ENCODE data around the gene ARID1B. TPM values are rescaled to one million over a fixed set of nuclear protein-coding genes. Genes with fewer than 3 reads are reported as not detected.

The ARID1B gene
- total and polyA plus RNA-seq, 9 donors, result 44.2 to 72.5 (median 63.5) TPM

- H3K4me3 ChIP-seq (ENCODE audit: low read length), result no peak overlapping the region
- H3K36me3 ChIP-seq (ENCODE audit: control insufficient read depth, insufficient read depth, low read length), result peaks cover 7% of the 10 kb centered on the region
- no peaks in the 10 kb centered on the region for H3K9me3 ChIP-seq (replicated peaks; ENCODE audit: control insufficient read depth, low read depth, low read length)
- no CpG with 5 or more reads among the region's 3 CpGs for WGBS (ENCODE audit: insufficient coverage)
- H3K27me3 ChIP-seq (ENCODE audit: control insufficient read depth, insufficient read depth, low read length), result no peaks in the 10 kb centered on the region
- H3K4me1 ChIP-seq (ENCODE audit: control insufficient read depth, insufficient read depth, low read length), result peaks cover 8% of the 10 kb centered on the region
- no peak overlapping the region for H3K27ac ChIP-seq (ENCODE audit: low read length)
- DNase-seq, result peak; percentile 28
These were observed 312.1 kb downstream of the ARID1B start for GRCh38 chr6:157089258-157089657.

GRCh38 chr6:157089851-157090250 lies 312.7 kb downstream of the ARID1B start:
- Histone ChIP-seq H3K36me3 (ENCODE audit: control insufficient read depth, insufficient read depth, low read length) (peaks cover 7% of the 10 kb centered on the region), H3K4me1 (ENCODE audit: control insufficient read depth, insufficient read depth, low read length) (peaks cover 8% of the 10 kb centered on the region), H3K27me3 (ENCODE audit: control insufficient read depth, insufficient read depth, low read length) (no peaks in the 10 kb centered on the region), H3K27ac (ENCODE audit: low read length) (no peak overlapping the region), H3K9me3 (replicated peaks; ENCODE audit: control insufficient read depth, low read depth, low read length) (no peaks in the 10 kb centered on the region), H3K4me3 (ENCODE audit: low read length) (no peak overlapping the region)
- DNase-seq, result no peak
- WGBS (ENCODE audit: insufficient coverage), result no CpG with 5 or more reads among the region's 9 CpGs

GRCh38 chr6:157090736-157091135 lies 313.6 kb downstream of the ARID1B start:
- peaks cover 8% of the 10 kb centered on the region for H3K4me1 ChIP-seq (ENCODE audit: control insufficient read depth, insufficient read depth, low read length)
- WGBS (ENCODE audit: insufficient coverage), result 92% methylated on average over 8 of the region's 9 CpGs
- H3K27me3 ChIP-seq (ENCODE audit: control insufficient read depth, insufficient read depth, low read length), result no peaks in the 10 kb centered on the region
- no peak for DNase-seq
- peaks cover 4% of the 10 kb centered on the region for H3K36me3 ChIP-seq (ENCODE audit: control insufficient read depth, insufficient read depth, low read length)
- H3K27ac ChIP-seq (ENCODE audit: low read length), result no peak overlapping the region
- no peak overlapping the region for H3K4me3 ChIP-seq (ENCODE audit: low read length)
- H3K9me3 ChIP-seq (replicated peaks; ENCODE audit: control insufficient read depth, low read depth, low read length), result no peaks in the 10 kb centered on the region

- no CpG with 5 or more reads among the region's 2 CpGs for WGBS (ENCODE audit: insufficient coverage)
- no peak overlapping the region for H3K27ac ChIP-seq (ENCODE audit: low read length)
- H3K4me1 ChIP-seq (ENCODE audit: control insufficient read depth, insufficient read depth, low read length), result peaks cover 8% of the 10 kb centered on the region
These were observed 314.1 kb downstream of the ARID1B start for GRCh38 chr6:157091243-157091642.

GRCh38 chr6:157091856-157092460 lies 314.8 kb downstream of the ARID1B start:
- Histone ChIP-seq H3K4me1 (ENCODE audit: control insufficient read depth, insufficient read depth, low read length) (peaks cover 8% of the 10 kb centered on the region), H3K9me3 (replicated peaks; ENCODE audit: control insufficient read depth, low read depth, low read length) (no peaks in the 10 kb centered on the region), H3K27ac (ENCODE audit: low read length) (no peak overlapping the region), H3K36me3 (ENCODE audit: control insufficient read depth, insufficient read depth, low read length) (peaks cover 4% of the 10 kb centered on the region), H3K4me3 (ENCODE audit: low read length) (no peak overlapping the region), H3K27me3 (ENCODE audit: control insufficient read depth, insufficient read depth, low read length) (no peaks in the 10 kb centered on the region)
- whole genome bisulfite sequencing (ENCODE audit: insufficient coverage), result no CpG with 5 or more reads among the region's 6 CpGs
- DNase-seq, result peak; percentile 77

More at GRCh38 chr6:157091243-157091642, 314.1 kb downstream of the ARID1B start:
- no peak for DNase-seq
- peaks cover 4% of the 10 kb centered on the region for H3K36me3 ChIP-seq (ENCODE audit: control insufficient read depth, insufficient read depth, low read length)
- H3K27me3 ChIP-seq (ENCODE audit: control insufficient read depth, insufficient read depth, low read length), result no peaks in the 10 kb centered on the region
- no peak overlapping the region for H3K4me3 ChIP-seq (ENCODE audit: low read length)
- no peaks in the 10 kb centered on the region for H3K9me3 ChIP-seq (replicated peaks; ENCODE audit: control insufficient read depth, low read depth, low read length)

- peaks cover 8% of the 10 kb centered on the region for H3K4me1 ChIP-seq (ENCODE audit: control insufficient read depth, insufficient read depth, low read length)
- 80% methylated on average over 5 of the region's 6 CpGs for WGBS (ENCODE audit: insufficient coverage)
- no peak overlapping the region for H3K4me3 ChIP-seq (ENCODE audit: low read length)
- H3K9me3 ChIP-seq (replicated peaks; ENCODE audit: control insufficient read depth, low read depth, low read length), result no peaks in the 10 kb centered on the region
- no peak overlapping the region for H3K27ac ChIP-seq (ENCODE audit: low read length)
- peaks cover 4% of the 10 kb centered on the region for H3K36me3 ChIP-seq (ENCODE audit: control insufficient read depth, insufficient read depth, low read length)
- DNase-seq, result no peak
- H3K27me3 ChIP-seq (ENCODE audit: control insufficient read depth, insufficient read depth, low read length), result no peaks in the 10 kb centered on the region
These were observed 315.6 kb downstream of the ARID1B start for GRCh38 chr6:157092736-157093135.

- no CpG with 5 or more reads among the region's 3 CpGs for WGBS (ENCODE audit: insufficient coverage)
- Histone ChIP-seq H3K4me1 (ENCODE audit: control insufficient read depth, insufficient read depth, low read length) (peaks cover 4% of the 10 kb centered on the region), H3K27ac (ENCODE audit: low read length) (no peak overlapping the region), H3K36me3 (ENCODE audit: control insufficient read depth, insufficient read depth, low read length) (peaks cover 4% of the 10 kb centered on the region), H3K4me3 (ENCODE audit: low read length) (no peak overlapping the region), H3K9me3 (replicated peaks; ENCODE audit: control insufficient read depth, low read depth, low read length) (no peaks in the 10 kb centered on the region), H3K27me3 (ENCODE audit: control insufficient read depth, insufficient read depth, low read length) (no peaks in the 10 kb centered on the region)
- peak; percentile 58 for DNase-seq
These were observed 316.4 kb downstream of the ARID1B start for GRCh38 chr6:157093536-157093935.

- H3K36me3 ChIP-seq (ENCODE audit: control insufficient read depth, insufficient read depth, low read length), result peaks cover 4% of the 10 kb centered on the region
- no peaks in the 10 kb centered on the region for H3K27me3 ChIP-seq (ENCODE audit: control insufficient read depth, insufficient read depth, low read length)
- H3K4me1 ChIP-seq (ENCODE audit: control insufficient read depth, insufficient read depth, low read length), result peaks cover 4% of the 10 kb centered on the region
- no peak overlapping the region for H3K27ac ChIP-seq (ENCODE audit: low read length)
- WGBS (ENCODE audit: insufficient coverage), result 96% methylated on average over 4 of the region's 6 CpGs
- H3K4me3 ChIP-seq (ENCODE audit: low read length), result no peak overlapping the region
- DNase-seq, result no peak
- no peaks in the 10 kb centered on the region for H3K9me3 ChIP-seq (replicated peaks; ENCODE audit: control insufficient read depth, low read depth, low read length)
These were observed 316.9 kb downstream of the ARID1B start for GRCh38 chr6:157094038-157094437.

GRCh38 chr6:157095084-157095483 lies 317.9 kb downstream of the ARID1B start:
- Histone ChIP-seq H3K36me3 (ENCODE audit: control insufficient read depth, insufficient read depth, low read length) (peaks cover 4% of the 10 kb centered on the region), H3K27ac (ENCODE audit: low read length) (no peak overlapping the region), H3K4me3 (ENCODE audit: low read length) (no peak overlapping the region), H3K4me1 (ENCODE audit: control insufficient read depth, insufficient read depth, low read length) (peaks cover 2% of the 10 kb centered on the region), H3K27me3 (ENCODE audit: control insufficient read depth, insufficient read depth, low read length) (no peaks in the 10 kb centered on the region), H3K9me3 (replicated peaks; ENCODE audit: control insufficient read depth, low read depth, low read length) (no peaks in the 10 kb centered on the region)
- 89% methylated on average over 4 of the region's 6 CpGs for WGBS (ENCODE audit: insufficient coverage)
- no peak for DNase-seq

GRCh38 chr6:157095569-157095968 lies 318.4 kb downstream of the ARID1B start:
- no CpG with 5 or more reads among the region's 5 CpGs for WGBS (ENCODE audit: insufficient coverage)
- Histone ChIP-seq H3K36me3 (ENCODE audit: control insufficient read depth, insufficient read depth, low read length) (peaks cover 4% of the 10 kb centered on the region), H3K27me3 (ENCODE audit: control insufficient read depth, insufficient read depth, low read length) (no peaks in the 10 kb centered on the region), H3K4me1 (ENCODE audit: control insufficient read depth, insufficient read depth, low read length) (peaks cover 2% of the 10 kb centered on the region), H3K4me3 (ENCODE audit: low read length) (no peak overlapping the region), H3K9me3 (replicated peaks; ENCODE audit: control insufficient read depth, low read depth, low read length) (no peaks in the 10 kb centered on the region), H3K27ac (ENCODE audit: low read length) (no peak overlapping the region)
- DNase-seq, result no peak

- Histone ChIP-seq H3K4me3 (ENCODE audit: low read length) (no peak overlapping the region), H3K9me3 (replicated peaks; ENCODE audit: control insufficient read depth, low read depth, low read length) (no peaks in the 10 kb centered on the region), H3K27ac (ENCODE audit: low read length) (no peak overlapping the region), H3K27me3 (ENCODE audit: control insufficient read depth, insufficient read depth, low read length) (no peaks in the 10 kb centered on the region), H3K36me3 (ENCODE audit: control insufficient read depth, insufficient read depth, low read length) (no peaks in the 10 kb centered on the region), H3K4me1 (ENCODE audit: control insufficient read depth, insufficient read depth, low read length) (peaks cover 2% of the 10 kb centered on the region)
- 83% methylated on average over 4 of the region's 6 CpGs for WGBS (ENCODE audit: insufficient coverage)
- DNase-seq, result no peak
These were observed 318.9 kb downstream of the ARID1B start for GRCh38 chr6:157096105-157096504.
